K562 (cell line): ENCODE measurements around the gene IGF2BP3. TPM values are rescaled to one million over a fixed set of nuclear protein-coding genes. Genes with fewer than 3 reads are reported as not detected.
A peak's percentile ranks its signal among the peaks of the same experiment; 100 is the strongest.

Experiments
- AFF4 ChIP-seq: sonication (generic); formaldehyde crosslinking; IDR thresholded peaks from 2 replicates; pipeline ENCODE4 v1.8.0; 2023; ENCODE audit warnings: mild to moderate bottlenecking, missing genetic modification reagents
- ARID1B ChIP-seq: fragments of 450-650 bp; IDR thresholded peaks from 2 replicates; pipeline ENCODE4 v1.6.1; 2016; ENCODE audit warnings: antibody characterized with exemption, mild to moderate bottlenecking, inconsistent platforms
- ID3 ChIP-seq, 2 experiments: fragments of 250-450 bp in 1 of 2; fragments of 450-650 bp in 1 of 2; sonication (Bioruptor Pico) in 1 of 2; IDR thresholded peaks; 2 replicates each; pipeline versions ENCODE4 v1.6.1 to v1.8.0; 2016 to 2021; ENCODE audit warnings: mild to moderate bottlenecking in 2 of 2, moderate library complexity in 2 of 2, missing compliant biosample characterization in 1 of 2, missing genetic modification characterization in 1 of 2
- NCOA4 ChIP-seq: fragments of 450-650 bp; IDR thresholded peaks from 2 replicates; pipeline ENCODE4 v1.6.1; 2018; ENCODE audit warnings: mild to moderate bottlenecking; ENCODE audit not compliant: partially characterized antibody
- NCOA6 ChIP-seq: fragments of 450-650 bp; IDR thresholded peaks from 2 replicates; pipeline ENCODE4 v1.6.1; 2017; ENCODE audit warnings: mild to moderate bottlenecking
- NFIC ChIP-seq: fragments of 450-650 bp; IDR thresholded peaks from 2 replicates; pipeline ENCODE4 v1.6.1; 2017; ENCODE audit warnings: mild to moderate bottlenecking, inconsistent platforms
- POLR2G ChIP-seq: fragments of 200-400 bp; formaldehyde crosslinking; IDR thresholded peaks from 2 replicates; pipeline ENCODE4 v1.6.1; 2017; ENCODE audit warnings: low read depth, mild to moderate bottlenecking, antibody characterized with exemption, low read length, moderate library complexity
- TFAP4 ChIP-seq: sonication (generic); formaldehyde crosslinking; IDR thresholded peaks from 2 replicates; pipeline ENCODE4 v1.8.0; 2022; ENCODE audit warnings: missing genetic modification reagents, mild to moderate bottlenecking, moderate library complexity, borderline replicate concordance
- TRIM24 ChIP-seq, 2 experiments: fragments of 450-650 bp; IDR thresholded peaks; 2 replicates each; pipeline ENCODE4 v1.6.1; 2016
- XRCC3 ChIP-seq: fragments of 450-650 bp; IDR thresholded peaks from 2 replicates; pipeline ENCODE4 v1.6.1; 2017; ENCODE audit warnings: mild to moderate bottlenecking, moderate library complexity
- ZNF124 ChIP-seq: sonication (generic); formaldehyde crosslinking; IDR thresholded peaks from 2 replicates; pipeline ENCODE4 v1.8.1; 2022; ENCODE audit warnings: missing genetic modification reagents
- ZNF23 ChIP-seq: fragments of 250-450 bp; sonication (Bioruptor Pico); IDR thresholded peaks from 2 replicates; pipeline ENCODE4 v1.4.0; 2020; ENCODE audit warnings: mild to moderate bottlenecking
- ZNF316 ChIP-seq: fragments of 450-650 bp; IDR thresholded peaks from 2 replicates; pipeline ENCODE4 v1.6.1; 2016
- ZNF639 ChIP-seq, 2 experiments: fragments of 200-800 bp in 1 of 2; sonication (Bioruptor generic) in 1 of 2; sonication (generic) in 1 of 2; formaldehyde crosslinking in 1 of 2; IDR thresholded peaks in 1 of 2; conservative IDR thresholded peaks in 1 of 2; 2 replicates each; pipeline versions ENCODE4 v1.5.0 to v1.6.1; 2016 to 2020; ENCODE audit warnings: missing compliant biosample characterization in 1 of 2, missing genetic modification characterization in 1 of 2, missing genetic modification reagents in 1 of 2
- ZNF668 ChIP-seq: fragments of 250-450 bp; sonication (Bioruptor Pico); IDR thresholded peaks from 2 replicates; pipeline ENCODE4 v1.8.0; 2022; ENCODE audit warnings: mild to moderate bottlenecking, inconsistent platforms
- polyA plus RNA-seq, 8 experiments: library from polyadenylated mRNA; depleted of rRNA in 4 of 8; stranded (reverse) in 5 of 8; unstranded in 3 of 8; fragments of >200 nt; fragmentation: Nextera tagmentation in 2 of 8; fragmentation: Illumina TruSeq in 1 of 8; extraction: Ambion mirVana in 2 of 8; extraction: Trizol in 1 of 8; gene quantifications; 2 replicates each; pipeline versions ENCODE4 v1.2.1 to v1.2.3, GENCODE V29; 2011 to 2014; ENCODE audit warnings: inconsistent platforms in 1 of 8, missing spikeins in 1 of 8
- total RNA-seq, 7 experiments: library from RNA; depleted of rRNA in 6 of 7; stranded (reverse); fragments of >200 nt in 6 of 7; fragmentation: Illumina TruSeq in 2 of 7; extraction: Trizol in 2 of 7; gene quantifications; 2 replicates each; pipeline versions ENCODE4 v1.2.1 to v1.2.3, GENCODE V29; 2011 to 2021; ENCODE audit warnings: low replicate concordance in 1 of 7
- TF ChIP-seq, protein P1 (sequence below), 2 experiments: fragments of 450-650 bp in 1 of 2; sonication (generic) in 1 of 2; formaldehyde crosslinking in 1 of 2; IDR thresholded peaks in 1 of 2; conservative IDR thresholded peaks in 1 of 2; 2 replicates each; pipeline versions ENCODE4 v1.6.1 to v1.8.1; 2016 to 2023; ENCODE audit warnings: mild to moderate bottlenecking in 2 of 2, moderate library complexity in 2 of 2, inconsistent platforms in 1 of 2, missing genetic modification reagents in 1 of 2
- TF ChIP-seq, protein P2 (sequence below): sonication (generic); formaldehyde crosslinking; IDR thresholded peaks from 2 replicates; pipeline ENCODE4 v1.8.1; 2023; ENCODE audit warnings: mild to moderate bottlenecking, missing genetic modification reagents

Gene IGF2BP3
- total and polyA plus RNA-seq, 9 of the 15 experiments (the other 6 are each of a cell fraction or from before 2014, with no cell fraction given): 8.4 to 88.1 (median 61.2) TPM

GRCh38 chr7:23474829-23475575 is 4.7 kb upstream of the IGF2BP3 start (continued):
- TF ChIP-seq ZNF639 (CRISPR knock-in tag; conservative IDR thresholded peaks at IDR 0.05 in 1 of 2, IDR thresholded peaks at IDR 0.05 in 1 of 2) (no peak), XRCC3 (no peak), NCOA6 (peak; percentile 18; the same call in 1 of the 2 replicates), ZNF23 (CRISPR knock-in tag) (no peak), AFF4 (no peak), ZNF316 (no peak), TRIM24 (IDR thresholded peaks at IDR 0.05) (no peak; a peak in 1 of 4 replicates), ZNF668 (CRISPR knock-in tag) (no peak), TFAP4 (CRISPR knock-in tag) (no peak), ID3 (CRISPR knock-in tag; IDR thresholded peaks at IDR 0.05) (no peak), ID3 (tag; IDR thresholded peaks at IDR 0.05) (no peak), NFIC (no peak), ZNF124 (no peak), POLR2G (no peak), NCOA4 (no peak), ARID1B (no peak)
- TF ChIP-seq, protein P1, sequence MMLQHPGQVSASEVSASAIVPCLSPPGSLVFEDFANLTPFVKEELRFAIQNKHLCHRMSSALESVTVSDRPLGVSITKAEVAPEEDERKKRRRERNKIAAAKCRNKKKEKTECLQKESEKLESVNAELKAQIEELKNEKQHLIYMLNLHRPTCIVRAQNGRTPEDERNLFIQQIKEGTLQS (IDR thresholded peaks at IDR 0.05): no peak
- TF ChIP-seq, protein P1 (CRISPR knock-in tag; conservative IDR thresholded peaks at IDR 0.05): no peak
- TF ChIP-seq, protein P2, sequence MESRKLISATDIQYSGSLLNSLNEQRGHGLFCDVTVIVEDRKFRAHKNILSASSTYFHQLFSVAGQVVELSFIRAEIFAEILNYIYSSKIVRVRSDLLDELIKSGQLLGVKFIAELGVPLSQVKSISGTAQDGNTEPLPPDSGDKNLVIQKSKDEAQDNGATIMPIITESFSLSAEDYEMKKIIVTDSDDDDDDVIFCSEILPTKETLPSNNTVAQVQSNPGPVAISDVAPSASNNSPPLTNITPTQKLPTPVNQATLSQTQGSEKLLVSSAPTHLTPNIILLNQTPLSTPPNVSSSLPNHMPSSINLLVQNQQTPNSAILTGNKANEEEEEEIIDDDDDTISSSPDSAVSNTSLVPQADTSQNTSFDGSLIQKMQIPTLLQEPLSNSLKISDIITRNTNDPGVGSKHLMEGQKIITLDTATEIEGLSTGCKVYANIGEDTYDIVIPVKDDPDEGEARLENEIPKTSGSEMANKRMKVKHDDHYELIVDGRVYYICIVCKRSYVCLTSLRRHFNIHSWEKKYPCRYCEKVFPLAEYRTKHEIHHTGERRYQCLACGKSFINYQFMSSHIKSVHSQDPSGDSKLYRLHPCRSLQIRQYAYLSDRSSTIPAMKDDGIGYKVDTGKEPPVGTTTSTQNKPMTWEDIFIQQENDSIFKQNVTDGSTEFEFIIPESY: no peak
